Pancreas (tissue), 10 donors: ENCODE measurements around the gene TULP4. TPM values are rescaled to one million over a fixed set of nuclear protein-coding genes. Genes with fewer than 3 reads are reported as not detected.

Experiments used
- ATAC-seq, 4 donors: fragments of 200-7000 bp; cut with Tn5 transposase; one replicate each; pipeline versions ENCODE4 v1.8.0 to v1.9.1; 2020; ENCODE audit warnings: mild to moderate bottlenecking in 4 of 4, moderate library complexity in 4 of 4
- DNase-seq, 6 donors: peaks; one replicate each; pipeline ENCODE4 v3.0.0-alpha.2; 2020
- FAIRE-seq: peaks from 2 replicates; lab custom pipeline; 2012; peaks lifted over from hg19 to GRCh38; lab: Jason Lieb, UNC
- H3K27ac ChIP-seq, 4 donors: fragments of 200-600 bp; sonication (generic); 1 replicate in 3 of 4; 2 replicates in 1 of 4; pipeline versions ENCODE4 v1.5.0 to v1.8.0; 2020
- H3K27me3 ChIP-seq, 4 donors: fragments of 200-600 bp; one replicate each; pipeline ENCODE4 v1.8.0; 2021
- H3K36me3 ChIP-seq, 3 donors: fragments of 200-600 bp; sonication (generic) in 1 of 3; one replicate each; pipeline versions ENCODE4 v1.5.0 to v1.8.0; 2020 to 2021
- H3K4me1 ChIP-seq, 3 donors: fragments of 200-600 bp; one replicate each; pipeline ENCODE4 v1.8.0; 2021
- H3K4me3 ChIP-seq, 4 donors: fragments of 200-600 bp; sonication (generic) in 2 of 4; one replicate each; pipeline versions ENCODE4 v1.5.0 to v1.8.0; 2020 to 2021
- H3K9me3 ChIP-seq, 4 donors: fragments of 200-600 bp; one replicate each; pipeline ENCODE4 v1.8.0; 2021
- CTCF ChIP-seq, 4 donors: fragments of 200-600 bp; sonication (generic) in 3 of 4; IDR thresholded peaks; one replicate each; pipeline versions ENCODE4 v1.5.0 to v1.8.0; 2021; ENCODE audit warnings: antibody characterized with exemption in 4 of 4
- WGBS, 2 donors: extraction: QIAGEN DNeasy Blood & Tissue Kit; methylation state at CpG; one replicate each; pipeline ENCODE4 v1.1.7; 2013; 5-methylcytosine and 5-hydroxymethylcytosine counted together
- intact Hi-C, 3 donors: fragments of 100-400 bp; cut with DNase I; formaldehyde crosslinking; loops; one replicate each; pipeline versions ENCODE4 v1.11.1 to v1.14.2; 2022
- polyA plus RNA-seq, 2 donors: library from polyadenylated mRNA; stranded (reverse); fragments of 200-250 nt; gene quantifications; one replicate each; pipeline ENCODE4 v1.2.3, GENCODE V29; 2013
- total RNA-seq, 6 donors: library from RNA; stranded (reverse); fragmentation: NEBNext Ultra II Directional in 4 of 6; extraction: Animal tissue kit (Norgen Biotek cat#: 25700) in 4 of 6; gene quantifications; one replicate each; pipeline versions ENCODE4 v1.2.1 to v1.2.4, GENCODE V29; 2021 to 2023
- donor health status: healthy with polysubstance abuse.
- donor health status: DM: no; HTN: no; CAD: no; lungs with moderate emphysema.
- donor health status: DM: no; HTN: no; CAD: no.
- donor health status: control.
- donor health status: control.
- donor health status: Bipolar disorder and iron deficiency.
- donor health status: DM: yes; HTN: yes; CAD: no.
- donor health status: DM: no; HTN: no; CAD: no.
- donor health status: DM: no; HTN: no; CAD: no.
- donor health status: DM: yes; HTN: yes; CAD: no.

The TULP4 gene
- total and polyA plus RNA-seq, 8 donors = 3.1 to 88.8 (median 48.0) TPM

DNA sequence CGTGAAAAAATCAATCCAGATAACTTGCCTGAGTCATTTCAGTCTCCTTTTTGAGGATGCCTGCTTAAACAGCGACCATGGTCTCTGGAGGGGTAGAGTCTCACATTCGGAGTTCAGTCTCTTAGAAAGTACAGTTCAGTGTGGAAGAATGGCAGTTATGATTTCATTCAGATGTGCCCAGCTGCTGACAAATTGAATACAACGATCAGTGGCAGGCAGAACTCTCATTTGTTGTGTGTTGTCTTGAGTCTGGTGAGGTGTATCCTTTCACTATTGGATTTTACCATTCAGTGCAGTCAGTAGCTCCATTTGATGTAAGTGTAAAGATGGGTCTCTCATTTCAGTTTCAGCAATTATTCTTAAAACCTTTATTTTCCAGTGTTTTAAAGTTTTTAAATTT lies 639 bp upstream of the TULP4 start:
- Histone ChIP-seq H3K4me3 (no peak overlapping the region), H3K27me3 (no peaks in the 10 kb centered on the region), H3K36me3 (peaks cover 0 to 4% (median 0%) of the 10 kb centered on the region in 3 donors), H3K9me3 (no peaks in the 10 kb centered on the region), H3K4me1 (no peaks in the 10 kb centered on the region), H3K27ac (no peak overlapping the region)
- no peak for TF ChIP-seq CTCF (IDR thresholded peaks at IDR 0.05)
- FAIRE-seq = no peak
- DNase-seq = no peak
- intact Hi-C loops = no loop called here
- WGBS, 2 donors = 70 to 75% methylated on average over 4 of the region's 4 CpGs
- ATAC-seq = no peak

DNA sequence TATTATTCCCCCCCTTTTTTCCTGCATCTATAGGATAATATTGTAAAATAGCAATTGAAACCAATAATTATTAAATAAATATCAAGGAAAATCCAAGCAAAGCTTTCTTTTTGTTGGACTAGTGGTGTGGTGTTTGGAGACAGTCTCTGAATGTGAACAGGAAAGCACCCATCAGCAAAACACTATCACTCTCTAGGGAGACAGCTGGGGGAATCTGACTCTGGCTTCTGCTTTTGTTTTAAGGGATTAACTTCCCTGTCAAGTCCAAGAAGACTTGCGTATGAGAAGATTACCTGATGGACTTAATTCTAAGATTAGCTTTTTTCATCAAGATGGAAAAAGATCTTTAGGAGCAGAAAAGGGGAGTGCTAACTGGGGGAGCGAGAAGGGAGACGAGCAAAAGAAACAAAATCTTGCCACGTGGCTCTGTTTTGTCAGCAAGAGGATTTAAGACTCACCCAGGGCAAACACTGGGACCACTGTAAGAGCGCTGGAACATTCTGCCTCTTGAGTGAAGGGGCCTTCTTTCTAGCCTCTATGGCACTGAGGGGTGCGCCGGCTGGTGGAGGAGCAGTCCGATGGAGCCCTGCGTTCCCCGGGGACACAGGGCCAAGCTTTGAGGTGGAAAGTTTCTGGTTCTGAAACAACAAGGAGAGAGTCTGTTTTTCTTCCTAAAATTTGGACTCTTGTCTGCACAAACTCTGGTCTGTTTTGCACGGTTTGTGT lies 570 bp downstream of the TULP4 start:
- Histone ChIP-seq H3K36me3 (peaks cover 0 to 4% (median 0%) of the 10 kb centered on the region in 3 donors), H3K4me1 (no peaks in the 10 kb centered on the region), H3K27ac (no peak overlapping the region), H3K4me3 (no peak overlapping the region), H3K27me3 (no peaks in the 10 kb centered on the region), H3K9me3 (no peaks in the 10 kb centered on the region)
- FAIRE-seq (no peak), DNase-seq (no peak), ATAC-seq (no peak)
- TF ChIP-seq CTCF (IDR thresholded peaks at IDR 0.05) = no peak
- intact Hi-C loops = no loop called here
- WGBS, 2 donors = 93% methylated on average over 11 of the region's 11 CpGs

- Histone ChIP-seq H3K9me3 (no peaks in the 10 kb centered on the region), H3K36me3 (peaks cover 0 to 4% (median 0%) of the 10 kb centered on the region in 3 donors), H3K27me3 (no peaks in the 10 kb centered on the region), H3K4me1 (no peaks in the 10 kb centered on the region), H3K27ac (no peak overlapping the region), H3K4me3 (no peak overlapping the region)
- ATAC-seq = peak in 2 of 4 donors; percentile 41 to 45
- DNase-seq = no peak
- no peak for TF ChIP-seq CTCF (IDR thresholded peaks at IDR 0.05)
- no peak for FAIRE-seq
- intact Hi-C loops = no loop called here
- 79 to 87% methylated on average over 9 of the region's 9 CpGs for WGBS, 2 donors
Observed at GRCh38 chr6:158313989-158314388, 1.7 kb downstream of the TULP4 start.

GRCh38 chr6:158314737-158315136 lies 2.5 kb downstream of the TULP4 start:
- ATAC-seq (no peak), FAIRE-seq (no peak), DNase-seq (no peak)
- peaks cover 0 to 4% (median 0%) of the 10 kb centered on the region in 3 donors for H3K36me3 ChIP-seq
- H3K4me1 ChIP-seq = no peaks in the 10 kb centered on the region
- no peak overlapping the region for H3K4me3 ChIP-seq
- H3K27ac ChIP-seq = no peak overlapping the region
- no peaks in the 10 kb centered on the region for H3K9me3 ChIP-seq
- intact Hi-C loops = no loop called here
- H3K27me3 ChIP-seq = no peaks in the 10 kb centered on the region
- WGBS, 2 donors = 98% methylated on average over 3 of the region's 3 CpGs
- no peak for TF ChIP-seq CTCF (IDR thresholded peaks at IDR 0.05)

DNA sequence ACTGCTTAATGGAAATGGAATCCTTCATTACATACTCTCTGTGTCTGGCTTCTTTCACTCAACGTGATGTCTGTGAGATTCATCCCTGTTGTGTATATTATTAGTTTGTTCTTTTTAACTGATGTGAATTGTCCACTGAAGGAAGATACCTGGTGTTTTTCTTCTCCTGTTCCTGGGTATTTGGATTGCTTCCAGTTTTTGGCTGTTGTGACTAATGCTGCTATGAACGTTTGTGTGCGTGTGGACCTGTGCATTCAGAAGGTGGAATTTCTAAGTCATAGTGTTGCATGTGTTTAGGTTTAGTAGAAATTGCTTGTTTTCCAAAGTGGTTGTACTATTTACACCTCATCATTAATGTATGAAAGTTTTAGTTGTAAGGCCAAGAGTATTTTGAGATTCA lies 3.8 kb downstream of the TULP4 start:
- no peak for DNase-seq
- ATAC-seq = no peak
- H3K36me3 ChIP-seq = peaks cover 0 to 4% (median 0%) of the 10 kb centered on the region in 3 donors
- H3K27ac ChIP-seq = no peak overlapping the region
- WGBS, 2 donors = 72 to 77% methylated on average over 3 of the region's 3 CpGs
- intact Hi-C loops = no loop called here
- no peaks in the 10 kb centered on the region for H3K4me1 ChIP-seq
- H3K27me3 ChIP-seq = no peaks in the 10 kb centered on the region
- no peak overlapping the region for H3K4me3 ChIP-seq
- H3K9me3 ChIP-seq = no peaks in the 10 kb centered on the region
- TF ChIP-seq CTCF (IDR thresholded peaks at IDR 0.05) = no peak
- no peak for FAIRE-seq
